AG04450 (cell line): ENCODE data around the gene BCL11B. TPM values are rescaled to one million over a fixed set of nuclear protein-coding genes. Genes with fewer than 3 reads are reported as not detected.

Experiments
- CTCF ChIA-PET: fragments of 300-600, 350-600 bp; formaldehyde crosslinking; extraction: SDS; loops from one replicate; lab custom pipeline; 2022; ENCODE audit warnings: antibody characterized with exemption, inconsistent platforms; lab: Charles Lee
- POLR2A ChIA-PET: fragments of 350-600 bp; formaldehyde crosslinking; extraction: SDS; loops from one replicate; lab custom pipeline; 2021; ENCODE audit warnings: antibody characterized with exemption, inconsistent platforms; lab: Yijun Ruan, JAX
- DNase-seq: peaks from one replicate; pipeline ENCODE4 v3.0.0-alpha.2; 2011; ENCODE audit warnings: low read depth, low spot score
- H3K27ac ChIP-seq: one replicate; pipeline ENCODE4 v1.5.1; 2012; ENCODE audit warnings: low read depth, low read length, control low read depth
- H3K27me3 ChIP-seq: one replicate; pipeline ENCODE4 v1.6.0; 2012; ENCODE audit warnings: low read length; ENCODE audit not compliant: control insufficient read depth, insufficient read depth
- H3K4me3 ChIP-seq: 2 replicates; pipeline ENCODE4 v1.5.1; 2011; ENCODE audit warnings: mild to moderate bottlenecking, low read depth, low read length, control low read depth
- H3K9me3 ChIP-seq: 2 replicates; pipeline ENCODE4 v1.5.1; 2012; ENCODE audit warnings: low read length; ENCODE audit not compliant: control insufficient read depth, insufficient read depth
- polyA minus RNA-seq: library from RNA; depleted of rRNA, polyadenylated mRNA; stranded (reverse); fragments of >200 nt; gene quantifications from 2 replicates; pipeline ENCODE4 v1.2.3, GENCODE V29; 2011; rRNA and poly(A)+ RNA removed
- polyA plus RNA-seq: library from polyadenylated mRNA; depleted of rRNA; stranded (reverse); fragments of >200 nt; gene quantifications from 2 replicates; pipeline ENCODE4 v1.2.3, GENCODE V29; 2011; rRNA removed
- TF ChIP-seq, protein P1 (sequence below): IDR thresholded peaks from 2 replicates; pipeline ENCODE4 v1.5.1; 2011; ENCODE audit warnings: low read depth, low read length, control low read depth, inconsistent platforms

BCL11B gene
- not detected in 2 replicates for polyA plus RNA-seq
- not detected in 2 replicates for polyA minus RNA-seq

DNA sequence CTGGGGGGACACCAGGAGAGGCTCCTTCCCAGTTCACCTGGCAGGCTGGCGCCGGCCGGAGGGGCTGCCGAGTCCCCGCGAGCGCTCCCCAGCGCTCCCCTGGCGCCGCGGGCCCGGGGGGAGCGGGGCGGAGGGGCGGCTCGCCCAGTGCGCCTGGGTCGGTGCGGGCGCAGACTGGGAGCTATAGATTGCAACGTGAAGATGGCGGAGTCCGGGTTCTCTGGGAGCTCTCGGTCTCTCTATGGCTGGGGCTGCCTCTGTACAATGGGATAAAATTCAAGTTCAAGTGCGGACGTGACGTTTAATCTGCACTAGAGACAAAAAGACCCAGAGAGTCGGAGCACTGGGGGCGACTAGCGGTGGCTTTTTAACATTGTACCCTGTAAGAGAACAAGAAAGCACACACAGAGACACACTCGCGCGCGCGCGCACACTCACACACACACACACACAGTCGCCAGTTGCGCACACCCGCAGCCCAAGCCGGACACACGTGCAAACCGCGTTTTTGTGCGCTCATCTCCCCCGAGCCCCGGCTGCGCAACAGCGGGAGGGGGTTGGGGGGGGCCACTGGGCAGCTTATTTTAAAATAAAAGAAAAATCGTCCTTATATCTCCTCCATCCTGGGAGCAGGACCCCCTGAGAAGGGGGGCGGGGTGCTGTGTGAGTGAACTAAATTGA lies at the start of gene BCL11B:
Gene BCL11B (minus strand): TSS at position 247 of the 681 bp plus-strand sequence. CDS start 979 bp downstream, outside the sequence.
- TF ChIP-seq, protein P1, sequence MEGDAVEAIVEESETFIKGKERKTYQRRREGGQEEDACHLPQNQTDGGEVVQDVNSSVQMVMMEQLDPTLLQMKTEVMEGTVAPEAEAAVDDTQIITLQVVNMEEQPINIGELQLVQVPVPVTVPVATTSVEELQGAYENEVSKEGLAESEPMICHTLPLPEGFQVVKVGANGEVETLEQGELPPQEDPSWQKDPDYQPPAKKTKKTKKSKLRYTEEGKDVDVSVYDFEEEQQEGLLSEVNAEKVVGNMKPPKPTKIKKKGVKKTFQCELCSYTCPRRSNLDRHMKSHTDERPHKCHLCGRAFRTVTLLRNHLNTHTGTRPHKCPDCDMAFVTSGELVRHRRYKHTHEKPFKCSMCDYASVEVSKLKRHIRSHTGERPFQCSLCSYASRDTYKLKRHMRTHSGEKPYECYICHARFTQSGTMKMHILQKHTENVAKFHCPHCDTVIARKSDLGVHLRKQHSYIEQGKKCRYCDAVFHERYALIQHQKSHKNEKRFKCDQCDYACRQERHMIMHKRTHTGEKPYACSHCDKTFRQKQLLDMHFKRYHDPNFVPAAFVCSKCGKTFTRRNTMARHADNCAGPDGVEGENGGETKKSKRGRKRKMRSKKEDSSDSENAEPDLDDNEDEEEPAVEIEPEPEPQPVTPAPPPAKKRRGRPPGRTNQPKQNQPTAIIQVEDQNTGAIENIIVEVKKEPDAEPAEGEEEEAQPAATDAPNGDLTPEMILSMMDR, result peak; percentile 56
- DNase-seq, result peak; percentile 23
- ChIA-PET POLR2A (no interaction called here), CTCF (interaction anchor here (1.1 kb wide), 1 partner anchor 117 kb away, joined by 4 read pairs; no protein-coding TSS in a partner anchor)
- peak within 1 kb of the TSS; percentile 41 for H3K4me3 ChIP-seq
- H3K9me3 ChIP-seq, result peaks cover 4% of the 10 kb centered on the region; the same call in 1 of the 2 replicates
- H3K27ac ChIP-seq, result no peak within 1 kb of the TSS
- peaks cover 44% of the 10 kb centered on the region for H3K27me3 ChIP-seq

- Histone ChIP-seq H3K9me3 (no peaks in the 10 kb centered on the region; the same call in 1 of the 2 replicates), H3K27ac (no peak overlapping the region), H3K4me3 (no peak overlapping the region), H3K27me3 (no peaks in the 10 kb centered on the region)
- DNase-seq, result no peak
- ChIA-PET CTCF (interaction anchor here (1.0 to 2.5 kb wide), 3 partner anchors 71 to 95 kb away, joined by 4 to 99 read pairs (median 8); no protein-coding TSS in a partner anchor), POLR2A (no interaction called here)
- TF ChIP-seq, protein P1, result no peak
These were observed 49.4 kb upstream of the BCL11B start for GRCh38 chr14:99321236-99321925.

DNA sequence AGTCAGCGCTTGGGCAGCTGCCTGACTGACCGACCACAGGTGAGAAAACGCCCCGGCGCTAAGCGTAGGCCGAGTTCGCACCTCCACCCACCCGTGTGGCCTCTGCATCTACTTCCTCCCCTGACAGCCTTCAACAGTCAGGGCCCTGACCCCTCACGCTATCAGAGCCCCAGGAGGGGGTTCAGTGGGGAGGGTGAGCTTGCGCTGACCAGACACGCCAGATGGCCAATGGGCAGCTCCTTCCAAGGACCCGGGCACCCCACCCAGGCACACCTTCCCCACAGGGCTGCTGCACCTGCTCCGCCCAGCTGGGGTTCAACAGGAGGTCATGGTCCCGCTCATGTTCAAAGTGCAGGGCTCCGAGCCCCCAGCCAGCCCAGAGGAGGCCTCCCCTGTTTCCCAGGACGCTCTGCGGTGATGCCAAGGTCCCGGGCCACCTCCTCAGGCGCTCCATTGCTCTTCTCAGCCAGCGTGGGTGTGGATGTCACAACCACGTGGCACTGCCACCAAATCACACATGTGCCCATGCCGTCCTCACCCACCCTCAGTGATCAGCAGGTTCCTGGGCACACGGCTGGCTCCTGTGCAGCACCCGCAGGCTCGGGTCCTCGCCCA lies 48.7 kb upstream of the BCL11B start:
- Histone ChIP-seq H3K27me3 (no peaks in the 10 kb centered on the region), H3K27ac (no peak overlapping the region), H3K4me3 (no peak overlapping the region), H3K9me3 (no peaks in the 10 kb centered on the region; the same call in 1 of the 2 replicates)
- TF ChIP-seq, protein P1, result no peak
- DNase-seq, result no peak
- CTCF ChIA-PET, result interaction anchor here (1.1 to 2.5 kb wide), 7 partner anchors 10 to 94 kb away, joined by 3 to 99 read pairs (median 7); no protein-coding TSS in a partner anchor
- POLR2A ChIA-PET, result no interaction called here

DNA sequence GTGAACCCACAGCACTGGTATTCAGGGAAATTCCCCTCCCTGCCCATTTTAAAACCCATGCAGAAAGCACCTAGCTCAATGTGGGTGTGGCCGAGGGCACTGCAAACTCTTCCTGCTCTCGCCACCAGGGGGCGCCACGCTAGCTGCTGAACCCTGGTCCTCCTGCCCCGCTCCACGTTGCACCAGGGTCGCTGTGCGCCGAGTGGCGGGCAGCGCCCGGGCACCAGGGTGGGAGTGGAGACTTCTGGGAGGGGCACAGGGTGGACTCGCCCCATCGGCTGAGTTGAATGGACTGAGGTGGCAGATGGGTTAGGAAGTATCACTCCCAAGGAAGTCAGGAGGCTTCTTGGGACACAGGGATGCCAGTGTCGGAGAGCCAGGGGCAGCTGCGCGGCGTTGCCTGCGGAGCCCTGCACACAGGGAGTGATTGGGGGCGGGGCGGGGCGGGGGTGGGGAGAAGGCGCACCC lies 48.1 kb upstream of the BCL11B start:
- ChIA-PET CTCF (interaction anchor here (0.5 to 2.5 kb wide), 20 partner anchors 8 to 408 kb away, joined by 3 to 99 read pairs (median 4); no protein-coding TSS in a partner anchor), POLR2A (no interaction called here)
- TF ChIP-seq, protein P1, result peak; percentile 76
- no peak overlapping the region for H3K4me3 ChIP-seq
- no peak overlapping the region for H3K27ac ChIP-seq
- no peaks in the 10 kb centered on the region for H3K27me3 ChIP-seq
- no peaks in the 10 kb centered on the region; the same call in 1 of the 2 replicates for H3K9me3 ChIP-seq
- DNase-seq, result no peak
